Activated CD4-positive, alpha-beta memory T cell treated with anti-CD3 and anti-CD28 coated beads for 36 hours (primary cell): ENCODE results near the gene HBP1. TPM values are rescaled to one million over a fixed set of nuclear protein-coding genes. Genes with fewer than 3 reads are reported as not detected.

Source experiments
- CTCF ChIA-PET: fragments of 350-600 bp; sonication (Branson Sonifier 250); formaldehyde crosslinking; loops from one replicate; lab custom pipeline; 2021; ENCODE audit warnings: antibody characterized with exemption, inconsistent platforms; lab: Charles Lee
- POLR2A ChIA-PET: fragments of 350-600 bp; sonication (Branson Sonifier 250); formaldehyde crosslinking; loops from one replicate; lab custom pipeline; 2021; ENCODE audit warnings: antibody characterized with exemption; lab: Charles Lee
- DNase-seq: peaks from one replicate; pipeline ENCODE4 v3.0.0-alpha.2; 2020
- H3K27ac Mint-ChIP-seq: one replicate; pipeline ENCODE4 v1.8.0; 2021; ENCODE audit warnings: mixed read lengths
- H3K27me3 Mint-ChIP-seq: one replicate; pipeline ENCODE4 v1.8.0; 2021; ENCODE audit warnings: mixed read lengths
- H3K36me3 Mint-ChIP-seq: one replicate; pipeline ENCODE4 v1.8.0; 2021; ENCODE audit warnings: mixed read lengths
- H3K4me1 Mint-ChIP-seq: one replicate; pipeline ENCODE4 v1.8.0; 2021; ENCODE audit warnings: low read depth, mixed read lengths
- H3K4me3 Mint-ChIP-seq: one replicate; pipeline ENCODE4 v1.8.0; 2021; ENCODE audit warnings: mild to moderate bottlenecking, mixed read lengths
- H3K9me3 Mint-ChIP-seq: one replicate; pipeline ENCODE4 v1.8.0; 2021; ENCODE audit warnings: mixed read lengths
- intact Hi-C: fragments of 100-400 bp; cut with micrococcal nuclease; formaldehyde crosslinking; loops from one replicate; pipeline ENCODE4 v1.15.1; 2023
- total RNA-seq, 2 experiments: library from RNA; stranded (reverse); gene quantifications; one replicate each; pipeline ENCODE4 v1.2.3, GENCODE V29; 2021

The HBP1 gene, protein sequence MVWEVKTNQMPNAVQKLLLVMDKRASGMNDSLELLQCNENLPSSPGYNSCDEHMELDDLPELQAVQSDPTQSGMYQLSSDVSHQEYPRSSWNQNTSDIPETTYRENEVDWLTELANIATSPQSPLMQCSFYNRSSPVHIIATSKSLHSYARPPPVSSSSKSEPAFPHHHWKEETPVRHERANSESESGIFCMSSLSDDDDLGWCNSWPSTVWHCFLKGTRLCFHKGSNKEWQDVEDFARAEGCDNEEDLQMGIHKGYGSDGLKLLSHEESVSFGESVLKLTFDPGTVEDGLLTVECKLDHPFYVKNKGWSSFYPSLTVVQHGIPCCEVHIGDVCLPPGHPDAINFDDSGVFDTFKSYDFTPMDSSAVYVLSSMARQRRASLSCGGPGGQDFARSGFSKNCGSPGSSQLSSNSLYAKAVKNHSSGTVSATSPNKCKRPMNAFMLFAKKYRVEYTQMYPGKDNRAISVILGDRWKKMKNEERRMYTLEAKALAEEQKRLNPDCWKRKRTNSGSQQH
- 10 to 100 TPM; 24.3 to 26.7 TPM for total RNA-seq

DNA sequence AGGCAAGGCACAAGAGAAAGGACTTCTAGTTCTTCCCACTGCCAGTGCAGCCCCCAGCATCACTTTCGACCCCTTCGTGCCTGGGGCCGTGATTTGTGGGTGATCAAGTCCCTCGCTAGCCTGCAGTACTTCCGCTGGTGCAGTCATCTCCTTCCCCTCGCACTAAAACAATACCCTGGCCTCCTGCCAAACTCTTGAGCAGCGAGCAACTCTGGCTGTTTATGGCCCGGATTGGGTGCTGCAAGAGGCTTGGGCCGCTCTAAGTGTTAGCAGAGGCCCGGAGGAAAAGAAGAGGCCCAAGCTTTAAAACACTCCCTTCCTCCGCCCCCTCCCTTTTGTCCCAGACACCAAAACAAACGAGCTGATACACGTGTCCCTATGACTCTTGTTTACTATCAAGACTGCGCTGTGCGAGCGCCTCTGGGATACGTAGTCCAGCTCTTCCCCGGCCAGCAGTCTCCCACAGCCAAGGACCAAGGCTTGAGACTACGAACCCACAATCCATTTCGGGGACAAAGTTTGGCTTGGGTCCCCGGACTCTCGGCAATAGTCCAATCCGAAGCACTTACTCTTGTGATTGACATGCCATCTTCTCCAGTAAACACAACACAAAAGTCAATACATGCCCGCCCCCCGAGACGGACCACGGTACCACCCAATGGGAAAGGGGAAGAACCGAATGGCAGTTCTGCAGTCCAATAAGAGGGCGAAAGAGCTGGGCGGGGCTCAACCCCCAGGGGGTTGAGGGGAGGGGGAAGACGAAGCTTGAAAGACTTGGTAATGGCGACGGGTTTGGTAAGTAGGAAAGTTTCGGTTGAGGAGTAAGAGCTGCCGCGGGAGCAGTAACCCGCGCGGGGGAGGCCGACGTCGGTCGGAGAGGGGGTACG is at the start of gene HBP1:
Gene HBP1 (plus strand): TSS at position 771 of the 887 bp plus-strand sequence. CDS start 10,891 bp downstream, outside the sequence.
- ChIA-PET CTCF (interaction anchor here (0.6 to 4.5 kb wide), 7 partner anchors 12 to 575 kb away, joined by 3 to 36 read pairs (median 6); partner anchors contain the start of genes CBLL1 and CCDC71L), POLR2A (interaction anchor here (0.7 to 3.0 kb wide), 15 partner anchors 11 to 1363 kb away, joined by 3 to 24 read pairs (median 4); partner anchors contain the start of genes CBLL1, COG5, DUS4L and NAMPT)
- no peaks in the 10 kb centered on the region for H3K36me3 Mint-ChIP-seq
- peak within 1 kb of the TSS; percentile 97 for H3K27ac Mint-ChIP-seq
- peak; percentile 99 for DNase-seq
- intact Hi-C loops: loop anchor here (1.0 to 5.0 kb wide), 15 partner anchors 12 to 1401 kb away; partner anchors contain the start of genes CCDC71L, COG5, DLD and DNAJB9
- H3K9me3 Mint-ChIP-seq: no peaks in the 10 kb centered on the region
- H3K4me3 Mint-ChIP-seq: peak within 1 kb of the TSS; percentile 96
- peaks cover 2% of the 10 kb centered on the region for H3K27me3 Mint-ChIP-seq
- peaks cover 32% of the 10 kb centered on the region for H3K4me1 Mint-ChIP-seq

DNA sequence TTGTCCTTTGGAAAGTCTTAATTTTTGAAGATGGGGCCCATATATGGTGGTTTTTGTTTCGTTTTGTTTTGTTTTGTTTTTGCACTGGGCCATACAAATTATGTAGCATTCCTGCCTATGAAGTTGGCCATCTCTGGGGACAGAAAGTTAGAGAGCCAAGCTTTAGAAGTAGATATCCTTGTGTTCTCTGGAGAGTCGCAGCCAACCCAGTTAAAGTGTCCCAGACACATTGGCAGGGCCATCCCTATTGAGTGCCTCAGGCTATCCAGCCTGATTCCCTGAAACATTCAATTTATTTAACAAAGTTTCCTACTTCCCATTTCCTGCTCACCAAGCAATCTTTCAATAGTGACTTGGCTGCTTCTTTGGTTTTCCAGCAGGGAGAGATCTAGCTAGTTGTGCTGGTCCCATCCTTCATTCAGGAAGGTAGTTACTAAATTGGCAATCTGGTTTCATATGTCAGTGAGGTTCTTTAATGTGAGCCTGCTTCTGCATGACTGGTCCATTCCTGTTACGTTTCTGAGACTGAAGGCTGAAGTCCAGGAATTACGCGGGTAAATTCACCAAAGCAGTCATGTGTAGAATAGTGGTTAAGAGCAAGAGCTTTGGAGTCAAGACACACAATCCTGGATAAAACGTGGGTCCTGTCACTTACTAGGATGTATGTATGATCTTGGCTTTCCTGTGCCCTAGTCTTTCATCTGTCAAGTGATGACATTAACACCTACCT is 49.3 kb upstream of the HBP1 start:
- Mint-ChIP-seq H3K36me3 (no peaks in the 10 kb centered on the region), H3K9me3 (no peaks in the 10 kb centered on the region), H3K4me3 (no peak overlapping the region), H3K27ac (no peak overlapping the region), H3K4me1 (peaks cover 2% of the 10 kb centered on the region), H3K27me3 (no peaks in the 10 kb centered on the region)
- POLR2A ChIA-PET: no interaction called here
- DNase-seq: no peak
- intact Hi-C loops: no loop called here
- CTCF ChIA-PET: no interaction called here

- Mint-ChIP-seq H3K4me1 (peaks cover 17% of the 10 kb centered on the region), H3K4me3 (no peak overlapping the region), H3K9me3 (no peaks in the 10 kb centered on the region), H3K27ac (no peak overlapping the region), H3K36me3 (no peaks in the 10 kb centered on the region), H3K27me3 (no peaks in the 10 kb centered on the region)
- ChIA-PET CTCF (interaction anchor here (0.7 to 3.8 kb wide), 3 partner anchors 25 to 1178 kb away, joined by 3 to 16 read pairs (median 3); no protein-coding TSS in a partner anchor), POLR2A (no interaction called here)
- intact Hi-C loops: no loop called here
- no peak for DNase-seq
Observed at GRCh38 chr7:107122486-107122911, 46.3 kb upstream of the HBP1 start.

DNA sequence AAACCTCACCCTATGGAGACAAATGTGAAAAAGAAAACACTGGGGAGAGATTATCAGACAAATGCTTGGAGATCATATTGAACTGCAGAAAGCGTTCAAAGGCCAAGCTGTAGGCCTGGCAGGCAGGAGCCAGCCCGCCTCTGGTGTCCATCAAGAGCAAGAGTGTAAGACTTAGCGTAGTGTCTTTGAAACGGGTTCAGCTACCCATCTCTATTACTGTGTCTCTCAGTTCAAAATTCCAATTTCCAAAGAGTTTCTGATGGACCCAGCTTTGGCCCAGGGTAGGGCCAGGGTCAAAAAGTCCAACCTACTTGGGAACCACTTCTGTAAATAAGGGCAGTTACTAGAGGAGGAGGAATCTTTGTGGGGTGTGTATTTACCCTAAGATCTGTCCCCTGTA is 45.4 kb upstream of the HBP1 start:
- intact Hi-C loops: no loop called here
- Mint-ChIP-seq H3K4me1 (peaks cover 17% of the 10 kb centered on the region), H3K27ac (no peak overlapping the region), H3K27me3 (no peaks in the 10 kb centered on the region), H3K36me3 (no peaks in the 10 kb centered on the region), H3K4me3 (no peak overlapping the region), H3K9me3 (no peaks in the 10 kb centered on the region)
- no peak for DNase-seq
- ChIA-PET POLR2A (no interaction called here), CTCF (interaction anchor here (1.0 to 3.8 kb wide), 2 partner anchors 24 to 175 kb away, joined by 3 to 16 read pairs; no protein-coding TSS in a partner anchor)

GRCh38 chr7:107125475-107125874 is 43.3 kb upstream of the HBP1 start:
- H3K36me3 Mint-ChIP-seq: no peaks in the 10 kb centered on the region
- peaks cover 16% of the 10 kb centered on the region for H3K4me1 Mint-ChIP-seq
- no peak for DNase-seq
- CTCF ChIA-PET: no interaction called here
- H3K27ac Mint-ChIP-seq: no peak overlapping the region
- no peaks in the 10 kb centered on the region for H3K9me3 Mint-ChIP-seq
- intact Hi-C loops: loop anchor here (5.0 kb wide), 1 partner anchor 78 kb away; no protein-coding TSS in a partner anchor
- H3K27me3 Mint-ChIP-seq: no peaks in the 10 kb centered on the region
- peak overlapping the region; percentile 41 for H3K4me3 Mint-ChIP-seq
- POLR2A ChIA-PET: interaction anchor here (1.2 kb wide), 1 partner anchor 210 kb away, joined by 3 read pairs; no protein-coding TSS in a partner anchor

DNA sequence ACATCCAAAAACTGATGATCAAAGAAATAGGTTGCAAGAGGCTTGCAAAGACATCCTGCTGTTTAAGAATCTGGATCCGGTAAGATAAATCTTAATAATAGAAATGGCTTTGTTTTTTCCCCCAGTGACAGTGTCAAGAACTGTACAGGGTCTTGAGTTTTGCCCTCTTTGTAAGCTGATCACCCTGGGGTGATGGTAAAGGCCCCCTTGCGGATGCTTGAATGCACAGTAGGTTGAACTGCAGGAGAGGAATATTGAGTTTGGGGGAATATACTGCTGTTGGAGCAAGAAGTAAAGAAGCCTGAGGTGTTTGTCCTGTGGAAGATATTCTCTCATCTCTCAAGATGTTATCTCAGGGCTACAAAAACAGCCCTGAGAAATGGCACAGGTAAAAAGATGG is 40.6 kb upstream of the HBP1 start:
- Mint-ChIP-seq H3K27ac (no peak overlapping the region), H3K36me3 (no peaks in the 10 kb centered on the region), H3K4me1 (peaks cover 16% of the 10 kb centered on the region), H3K4me3 (no peak overlapping the region), H3K27me3 (no peaks in the 10 kb centered on the region), H3K9me3 (no peaks in the 10 kb centered on the region)
- intact Hi-C loops: loop anchor here (5.0 kb wide), 1 partner anchor 81 kb away; no protein-coding TSS in a partner anchor
- ChIA-PET CTCF (no interaction called here), POLR2A (no interaction called here)
- DNase-seq: no peak

GRCh38 chr7:107128748-107129147 is 40.1 kb upstream of the HBP1 start:
- intact Hi-C loops: loop anchor here (5.0 kb wide), 1 partner anchor 81 kb away; no protein-coding TSS in a partner anchor
- ChIA-PET CTCF (no interaction called here), POLR2A (no interaction called here)
- Mint-ChIP-seq H3K27ac (no peak overlapping the region), H3K4me1 (peaks cover 16% of the 10 kb centered on the region), H3K27me3 (no peaks in the 10 kb centered on the region), H3K4me3 (no peak overlapping the region), H3K9me3 (no peaks in the 10 kb centered on the region), H3K36me3 (no peaks in the 10 kb centered on the region)
- no peak for DNase-seq

GRCh38 chr7:107130487-107131220 is 38.1 kb upstream of the HBP1 start:
- no peaks in the 10 kb centered on the region for H3K36me3 Mint-ChIP-seq
- H3K27me3 Mint-ChIP-seq: no peaks in the 10 kb centered on the region
- intact Hi-C loops: no loop called here
- POLR2A ChIA-PET: no interaction called here
- no peak overlapping the region for H3K27ac Mint-ChIP-seq
- peaks cover 9% of the 10 kb centered on the region for H3K4me1 Mint-ChIP-seq
- CTCF ChIA-PET: interaction anchor here (1.4 to 2.3 kb wide), 3 partner anchors 19 to 346 kb away, joined by 3 to 7 read pairs (median 3); no protein-coding TSS in a partner anchor
- no peaks in the 10 kb centered on the region for H3K9me3 Mint-ChIP-seq
- no peak overlapping the region for H3K4me3 Mint-ChIP-seq
- no peak for DNase-seq

DNA sequence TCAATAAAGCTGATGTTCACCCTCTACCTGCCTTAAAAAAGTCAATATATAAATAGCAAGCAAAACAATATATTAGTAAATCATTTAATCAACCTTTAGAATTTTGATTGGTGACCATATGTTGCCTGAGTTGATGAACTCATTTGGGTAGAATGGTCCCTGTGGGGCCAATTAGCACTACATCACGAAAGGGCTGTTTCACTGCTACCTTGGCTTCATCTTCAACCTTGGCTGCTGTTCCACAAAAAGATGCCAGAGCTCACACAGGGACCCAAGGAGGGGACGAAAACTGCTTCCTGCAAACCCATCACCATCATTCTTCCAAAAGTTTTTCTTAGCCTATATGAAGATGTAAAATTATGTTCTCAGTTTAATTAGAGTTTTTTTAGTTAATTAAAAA is 35.4 kb upstream of the HBP1 start:
- Mint-ChIP-seq H3K4me1 (no peaks in the 10 kb centered on the region), H3K9me3 (no peaks in the 10 kb centered on the region), H3K4me3 (no peak overlapping the region), H3K36me3 (no peaks in the 10 kb centered on the region), H3K27ac (no peak overlapping the region), H3K27me3 (no peaks in the 10 kb centered on the region)
- CTCF ChIA-PET: interaction anchor here (1.2 to 1.7 kb wide), 3 partner anchors 17 to 341 kb away, joined by 3 to 5 read pairs (median 4); no protein-coding TSS in a partner anchor
- POLR2A ChIA-PET: no interaction called here
- intact Hi-C loops: no loop called here
- no peak for DNase-seq

DNA sequence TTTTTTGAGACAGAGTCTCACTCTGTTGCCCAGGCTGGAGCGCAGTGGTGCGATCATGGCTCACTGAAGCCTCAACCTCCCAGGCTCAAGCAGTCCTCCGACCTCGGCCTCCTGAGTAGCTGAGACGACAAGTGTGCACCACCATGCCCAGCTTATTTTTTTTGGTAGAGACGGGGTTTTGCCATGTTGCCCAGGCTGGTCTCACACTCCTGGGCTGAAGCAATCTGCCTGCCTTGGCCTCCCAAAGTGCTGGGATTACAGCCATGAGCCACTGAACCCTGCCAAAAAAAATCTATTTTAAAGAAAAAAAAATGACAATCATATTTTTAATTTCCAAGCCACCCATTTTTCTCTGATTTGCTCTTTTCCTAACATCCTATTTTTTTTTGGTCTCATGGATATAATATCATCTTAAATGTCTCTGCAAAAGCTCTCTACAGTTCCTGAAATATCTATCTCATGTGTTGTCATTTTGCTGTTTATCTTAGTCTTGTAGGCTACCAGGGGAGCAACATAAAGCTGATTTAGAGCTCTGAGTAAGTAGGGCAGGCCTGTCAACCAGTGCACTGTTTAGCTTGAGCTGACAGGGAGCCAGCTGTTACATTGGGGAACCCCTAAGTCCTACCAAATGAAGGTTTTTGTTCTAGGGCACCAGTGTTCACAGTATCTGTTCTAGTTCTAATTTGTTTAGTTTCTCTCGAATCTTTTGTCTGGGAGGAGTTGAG is 29.9 kb upstream of the HBP1 start:
- Mint-ChIP-seq H3K36me3 (no peaks in the 10 kb centered on the region), H3K27ac (no peak overlapping the region), H3K9me3 (no peaks in the 10 kb centered on the region), H3K4me1 (no peaks in the 10 kb centered on the region), H3K27me3 (no peaks in the 10 kb centered on the region), H3K4me3 (no peak overlapping the region)
- no peak for DNase-seq
- CTCF ChIA-PET: interaction anchor here (0.6 to 4.1 kb wide), 3 partner anchors 9 to 165 kb away, joined by 3 to 28 read pairs (median 3); no protein-coding TSS in a partner anchor
- intact Hi-C loops: no loop called here
- POLR2A ChIA-PET: no interaction called here
